Hindlimb muscle (tissue), 1 donor: ENCODE results near the gene BCL2L1. TPM values are rescaled to one million over a fixed set of nuclear protein-coding genes. Genes with fewer than 3 reads are reported as not detected.

Experiments used
- DNase-seq: peaks from one replicate; pipeline ENCODE4 v3.0.0-alpha.2; 2013
- polyA plus RNA-seq: library from polyadenylated mRNA; unstranded; fragments of 120-200 nt; gene quantifications from one replicate; pipeline ENCODE4 v1.2.1, GENCODE V29; 2013; ENCODE audit not compliant: insufficient read length

The BCL2L1 gene
- polyA plus RNA-seq, 1 donor, result 28.1 TPM

GRCh38 chr20:31723319-31724078 is 831 bp upstream of the BCL2L1 start:
- DNase-seq, result peak; percentile 98

- no peak for DNase-seq
Measured at GRCh38 chr20:31723069-31723318, 326 bp upstream of the BCL2L1 start.

DNA sequence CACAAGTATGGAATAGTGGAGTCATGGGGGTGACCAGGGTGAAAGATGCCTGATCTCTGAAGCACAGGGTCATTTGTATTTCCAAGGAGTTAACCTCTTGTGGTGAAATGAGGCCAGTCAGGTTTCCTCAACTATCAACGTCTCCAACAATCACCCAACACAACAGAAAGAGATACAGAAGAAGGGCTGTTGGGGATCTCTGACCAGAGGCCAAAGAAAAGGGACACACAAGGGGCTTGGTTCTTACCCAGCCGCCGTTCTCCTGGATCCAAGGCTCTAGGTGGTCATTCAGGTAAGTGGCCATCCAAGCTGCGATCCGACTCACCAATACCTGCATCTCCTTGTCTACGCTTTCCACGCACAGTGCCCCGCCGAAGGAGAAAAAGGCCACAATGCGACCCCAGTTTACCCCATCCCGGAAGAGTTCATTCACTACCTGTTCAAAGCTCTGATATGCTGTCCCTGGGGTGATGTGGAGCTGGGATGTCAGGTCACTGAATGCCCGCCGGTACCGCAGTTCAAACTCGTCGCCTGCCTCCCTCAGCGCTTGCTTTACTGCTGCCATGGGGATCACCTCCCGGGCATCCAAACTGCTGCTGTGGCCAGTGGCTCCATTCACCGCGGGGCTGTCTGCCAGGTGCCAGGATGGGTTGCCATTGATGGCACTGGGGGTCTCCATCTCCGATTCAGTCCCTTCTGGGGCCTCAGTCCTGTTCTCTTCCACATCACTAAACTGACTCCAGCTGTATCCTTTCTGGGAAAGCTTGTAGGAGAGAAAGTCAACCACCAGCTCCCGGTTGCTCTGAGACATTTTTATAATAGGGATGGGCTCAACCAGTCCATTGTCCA is 1.0 kb downstream of the BCL2L1 start:
- no peak for DNase-seq

DNA sequence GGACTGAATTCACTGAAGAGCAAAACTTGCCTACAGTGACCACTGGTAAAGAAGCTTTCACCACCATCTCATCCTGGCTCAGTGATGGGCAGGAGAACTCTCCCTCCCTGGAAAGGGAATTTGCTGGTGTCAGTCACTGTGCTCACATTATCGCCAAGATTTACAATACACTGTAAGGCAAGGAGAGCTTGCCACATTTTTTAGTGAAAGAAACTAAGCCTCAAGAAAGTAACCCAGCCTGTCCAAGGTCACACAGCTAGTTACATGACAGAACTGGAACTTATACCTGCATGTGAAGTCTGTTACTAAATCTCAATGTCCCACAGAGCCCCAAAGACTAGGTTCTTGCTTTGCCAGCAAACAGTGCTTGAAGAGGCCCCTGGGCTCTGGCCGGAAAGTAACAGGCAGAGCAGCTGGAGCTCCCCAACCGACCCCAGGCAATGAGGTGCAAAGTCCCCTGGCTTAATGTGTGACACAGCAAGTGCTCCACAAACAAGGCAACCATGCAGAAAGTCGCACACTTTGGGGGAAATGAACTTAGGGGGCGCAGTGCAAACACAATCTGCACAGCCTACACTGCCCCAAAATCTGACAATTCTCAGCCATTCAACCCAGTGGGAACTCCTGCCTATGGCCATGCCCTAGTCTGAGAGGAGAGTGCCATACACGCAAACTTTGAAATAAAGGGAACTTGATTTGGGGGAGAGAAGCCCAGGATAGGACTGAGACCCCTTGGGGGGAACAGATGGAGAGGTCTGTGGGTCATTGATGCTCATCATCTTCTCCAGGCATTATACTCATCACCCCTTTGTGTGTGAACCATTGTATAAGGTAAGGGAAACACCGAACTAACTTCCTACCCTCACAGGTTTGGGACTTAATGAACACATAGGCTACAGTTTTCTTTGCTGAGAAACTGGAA is 1.9 kb downstream of the BCL2L1 start:
- no peak for DNase-seq

GRCh38 chr20:31719644-31720485 is 2.8 kb downstream of the BCL2L1 start:
- no peak for DNase-seq

DNA sequence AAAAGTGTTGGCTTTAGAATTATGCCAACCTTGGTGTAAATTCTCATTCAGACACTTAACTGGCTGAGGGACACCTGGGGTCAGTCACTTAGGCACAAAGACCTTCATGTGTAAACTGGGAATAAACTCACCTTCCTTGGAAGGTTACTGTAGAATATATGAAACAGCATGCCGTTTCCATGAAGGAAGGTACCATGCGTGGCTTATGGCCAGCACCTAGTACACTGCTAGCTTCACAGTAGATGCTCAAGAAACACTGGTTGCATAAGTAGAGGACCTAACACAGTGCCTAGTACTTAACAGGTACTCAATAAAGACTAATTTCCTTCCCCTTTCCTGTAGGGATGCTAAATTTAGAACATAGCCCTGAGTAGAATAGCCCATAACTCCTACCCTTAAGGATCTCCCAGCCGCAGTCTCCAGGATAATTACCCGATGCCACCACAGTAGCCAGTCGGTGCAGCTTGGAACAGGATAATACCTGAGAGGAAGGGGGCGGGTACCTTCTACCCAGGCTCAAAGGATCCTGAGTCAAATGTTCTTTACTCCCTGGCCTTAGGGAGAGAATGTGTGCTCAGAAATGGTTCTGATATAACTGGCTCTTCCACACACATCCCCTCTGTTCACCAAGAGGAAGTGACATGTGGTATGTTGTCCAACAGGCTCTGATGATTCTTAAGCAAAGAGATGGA is 3.6 kb downstream of the BCL2L1 start:
- DNase-seq, result no peak

GRCh38 chr20:31717478-31718201 is 5.0 kb downstream of the BCL2L1 start:
- no peak for DNase-seq

- DNase-seq, result no peak
Measured at GRCh38 chr20:31716818-31717477, 5.7 kb downstream of the BCL2L1 start.

DNA sequence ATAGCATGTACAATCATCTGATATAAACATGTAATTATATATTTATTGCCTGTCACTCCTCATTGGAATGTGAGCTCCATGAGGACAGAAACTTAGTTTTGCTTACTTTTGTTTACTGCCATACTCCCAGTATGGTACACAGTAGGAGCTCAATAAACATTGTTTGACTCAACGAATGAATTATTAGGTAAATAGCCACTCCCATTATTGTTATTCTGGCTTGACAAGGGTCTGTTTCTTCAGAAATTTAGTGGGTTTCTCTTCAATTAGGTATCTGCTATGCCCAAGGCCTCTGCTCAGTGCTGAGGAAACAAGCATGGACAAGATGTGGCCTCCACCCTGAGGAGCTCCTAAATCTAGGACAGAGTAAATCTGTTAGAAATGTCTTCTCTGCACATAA is 6.3 kb downstream of the BCL2L1 start:
- no peak for DNase-seq

- DNase-seq, result no peak
Measured at GRCh38 chr20:31715766-31716165, 6.9 kb downstream of the BCL2L1 start.

DNA sequence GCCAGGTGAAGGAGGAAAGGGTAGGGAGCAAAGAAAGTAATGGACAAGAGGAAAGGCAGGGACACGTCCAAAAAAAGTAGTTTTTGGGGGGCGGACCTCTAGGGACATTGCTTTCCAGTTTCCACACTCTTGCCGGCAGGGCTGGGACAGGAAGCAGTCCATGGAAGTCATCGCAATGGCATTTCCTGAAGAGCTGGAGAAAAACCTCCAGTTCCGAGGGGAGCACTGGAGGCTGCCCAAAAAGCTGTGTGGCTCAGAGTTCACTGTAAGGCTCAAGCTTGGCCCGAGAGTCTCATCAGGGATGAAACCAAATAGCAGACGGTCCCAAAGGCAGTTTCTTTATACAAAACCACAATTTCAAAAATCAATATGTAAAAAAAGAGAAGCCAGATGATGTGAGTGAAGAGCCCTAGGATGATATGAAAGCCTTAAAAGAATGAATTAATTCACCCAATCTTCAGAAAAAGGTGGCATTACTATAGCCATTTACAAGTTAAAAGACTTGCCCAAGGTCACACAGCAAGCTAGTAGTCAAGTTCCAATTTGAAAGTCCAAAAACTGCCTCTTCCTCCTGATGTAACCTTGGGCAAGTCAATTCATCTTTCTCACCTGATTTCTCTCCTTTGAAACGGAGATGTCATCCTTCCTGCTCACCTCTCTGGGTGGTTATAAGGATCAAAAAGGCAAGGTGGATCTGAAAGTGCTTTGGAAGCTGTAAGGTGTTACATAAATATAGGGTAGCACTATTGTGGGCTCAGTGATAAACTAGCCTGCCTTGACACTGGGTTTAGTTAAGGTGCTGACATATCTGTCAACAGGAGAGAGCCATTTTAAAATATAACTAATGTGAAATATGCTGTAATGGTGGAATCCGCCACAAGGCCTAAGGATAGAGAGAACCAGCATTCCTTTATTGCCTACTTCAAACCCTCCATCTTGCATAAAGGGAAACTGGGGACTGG is 9.1 kb downstream of the BCL2L1 start:
- peak; percentile 70 for DNase-seq

DNA sequence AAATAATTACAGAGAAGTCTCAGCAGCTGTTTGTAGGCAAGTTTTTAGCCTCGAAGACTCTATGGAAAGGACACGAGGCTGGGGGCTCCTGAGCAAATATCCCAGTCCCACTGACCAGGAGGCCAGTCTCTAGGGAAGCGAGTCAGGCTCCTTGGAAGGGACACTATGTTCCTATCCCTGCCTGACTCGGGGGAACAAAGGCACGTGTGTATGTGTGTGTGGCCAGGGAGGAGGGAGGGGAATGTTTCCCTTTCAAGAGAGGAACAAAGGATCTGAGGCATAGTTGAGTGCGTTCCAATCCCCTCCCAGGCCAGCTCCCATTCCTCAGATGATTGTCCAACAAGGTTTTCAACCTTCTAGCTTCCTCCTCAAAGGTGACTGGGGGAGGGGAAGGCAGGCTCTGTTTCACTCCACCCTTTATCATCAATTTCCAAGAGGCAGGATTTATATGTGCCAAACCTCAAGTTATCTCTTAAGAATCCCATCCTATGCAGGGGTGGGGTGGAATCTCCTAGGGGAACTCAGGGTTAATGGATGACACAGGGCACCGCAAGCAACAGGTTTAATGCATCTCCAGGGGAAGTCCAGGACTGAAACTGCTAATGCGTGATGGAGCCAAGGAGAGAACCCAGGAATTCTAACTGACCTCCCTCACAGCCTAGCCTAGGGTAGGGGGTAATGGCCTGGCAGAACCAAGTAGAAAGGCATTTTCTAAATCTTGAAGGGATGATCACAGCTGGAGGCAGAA is 9.9 kb downstream of the BCL2L1 start:
- peak; percentile 66 for DNase-seq

GRCh38 chr20:31712112-31712553 is 10.5 kb downstream of the BCL2L1 start:
- no peak for DNase-seq

DNA sequence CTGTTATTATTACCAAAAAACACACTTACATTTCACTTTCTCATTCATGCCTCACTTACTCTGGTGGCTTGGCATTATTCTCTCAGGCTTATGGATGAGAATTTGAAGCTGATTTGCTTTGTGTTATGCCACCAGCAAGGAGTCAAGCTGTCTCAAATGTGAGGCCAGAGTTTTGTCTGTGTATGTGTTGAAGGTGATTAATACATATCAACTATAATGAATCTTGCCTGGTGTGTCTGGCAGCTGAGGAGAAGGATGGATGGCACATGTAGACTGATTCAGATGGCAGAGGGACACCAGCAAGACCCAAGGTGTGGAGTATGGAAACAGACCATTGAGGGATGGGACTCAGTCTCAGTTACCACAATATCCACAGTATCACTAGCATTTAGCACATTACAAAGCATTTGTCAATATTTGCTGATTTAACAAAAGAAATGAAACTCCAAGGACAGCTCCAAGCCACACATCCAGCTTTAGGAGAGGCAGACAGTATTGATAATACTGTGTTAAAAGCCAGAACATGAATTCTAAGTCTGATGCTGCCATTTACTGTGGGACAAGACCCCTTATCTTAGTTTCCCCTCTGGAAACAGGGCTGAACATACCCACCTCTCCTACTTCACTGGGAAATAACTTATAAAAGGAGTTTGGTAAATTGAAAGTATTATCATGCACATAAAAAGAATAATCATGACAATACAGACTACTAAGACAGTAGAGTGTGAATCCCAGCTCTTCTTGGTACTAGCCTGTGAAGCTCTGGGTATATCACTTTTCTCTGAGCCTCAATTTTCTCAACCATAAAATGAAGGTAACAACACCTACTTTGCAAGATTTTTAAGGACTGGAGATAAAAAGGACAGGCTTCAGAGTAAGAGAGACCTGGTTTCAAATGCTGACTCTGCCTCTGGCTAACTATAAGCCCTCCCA is 11.2 kb downstream of the BCL2L1 start:
- DNase-seq, result no peak

DNA sequence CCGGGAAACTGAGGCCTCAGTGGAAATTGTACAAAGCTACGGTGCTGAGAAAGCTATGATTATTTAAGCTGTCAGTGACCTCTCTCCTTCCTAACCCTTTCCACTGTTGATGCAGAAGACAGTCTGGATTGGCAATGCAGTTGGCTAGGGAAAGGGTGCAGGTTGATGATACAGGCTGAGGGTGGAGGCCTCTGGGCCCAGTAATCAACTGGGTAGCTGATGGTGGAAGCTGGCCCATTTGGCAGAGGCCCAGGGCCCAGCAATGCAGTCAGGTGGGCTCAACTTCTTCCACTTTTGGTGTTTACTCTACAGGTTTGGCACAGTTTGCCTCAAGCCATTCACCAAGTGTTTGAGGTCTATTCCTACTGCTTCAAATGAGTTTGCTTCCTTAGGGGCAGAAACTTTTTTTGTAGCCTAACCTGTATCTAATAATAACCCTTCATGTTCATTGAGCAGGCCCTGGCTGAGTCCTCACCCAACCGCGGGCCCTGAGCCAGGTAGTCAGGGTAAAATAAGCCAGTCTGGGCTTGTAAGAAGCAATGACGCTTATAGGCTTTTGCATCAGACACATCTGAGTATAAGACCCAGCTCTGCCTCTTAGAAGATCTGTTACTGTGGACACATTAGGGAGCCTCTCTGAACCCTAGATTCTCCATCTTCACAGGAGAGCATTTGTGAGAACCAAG is 12.1 kb downstream of the BCL2L1 start:
- no peak for DNase-seq

- DNase-seq, result no peak
Measured at GRCh38 chr20:31709939-31710338, 12.7 kb downstream of the BCL2L1 start.
